Mesodermal cell (in vitro differentiated cells): ENCODE results near the gene TFAP2B.

Experiments used
- H3K27ac ChIP-seq: 2 replicates; pipeline ENCODE4 v1.7.0; 2013; ENCODE audit warnings: mild to moderate bottlenecking, low read depth, low read length, moderate library complexity; ENCODE audit not compliant: severe bottlenecking
- H3K36me3 ChIP-seq: 2 replicates; pipeline ENCODE4 v1.7.1; 2013; ENCODE audit warnings: mild to moderate bottlenecking, low read length, moderate library complexity; ENCODE audit not compliant: control insufficient read depth, insufficient read depth
- H3K4me1 ChIP-seq: one replicate; pipeline ENCODE4 v1.7.1; 2013; ENCODE audit warnings: mild to moderate bottlenecking, low read length; ENCODE audit not compliant: insufficient read depth, control insufficient read depth, poor library complexity, severe bottlenecking
- H3K4me3 ChIP-seq: 2 replicates; pipeline ENCODE4 v1.7.0; 2013; ENCODE audit warnings: low read length, control low read depth, mild to moderate bottlenecking; ENCODE audit not compliant: insufficient read depth, poor library complexity, severe bottlenecking; ENCODE audit errors: extremely low read depth
- H3K9me3 ChIP-seq: 2 replicates; pipeline ENCODE4 v1.7.1; 2013; ENCODE audit warnings: mild to moderate bottlenecking, low read length, moderate library complexity; ENCODE audit not compliant: control insufficient read depth
- WGBS, 2 experiments: methylation state at CpG; one replicate each; pipeline ENCODE4 v1.1.5; 2013; ENCODE audit warnings: missing lambda C conversion rate in 2 of 2; ENCODE audit not compliant: insufficient coverage in 2 of 2; 5-methylcytosine and 5-hydroxymethylcytosine counted together

TFAP2B gene

GRCh38 chr6:50816947-50817645, 1.6 kb upstream of the TFAP2B start:
- no peaks in the 10 kb centered on the region for H3K4me1 ChIP-seq
- H3K27ac ChIP-seq, result no peak overlapping the region
- WGBS, 2 experiments, result 5 to 10% methylated on average over 10 to 11 of the region's 15 CpGs
- H3K9me3 ChIP-seq, result no peaks in the 10 kb centered on the region
- no peak overlapping the region for H3K4me3 ChIP-seq
- H3K36me3 ChIP-seq, result no peaks in the 10 kb centered on the region

GRCh38 chr6:50817646-50817950, 1.1 kb upstream of the TFAP2B start:
- H3K9me3 ChIP-seq, result no peaks in the 10 kb centered on the region
- no peak overlapping the region for H3K27ac ChIP-seq
- H3K36me3 ChIP-seq, result no peaks in the 10 kb centered on the region
- WGBS, 2 experiments, result 27 to 30% methylated on average over 1 of the region's 2 CpGs
- no peaks in the 10 kb centered on the region for H3K4me1 ChIP-seq
- no peak overlapping the region for H3K4me3 ChIP-seq

- Histone ChIP-seq H3K4me1 (no peaks in the 10 kb centered on the region), H3K9me3 (no peaks in the 10 kb centered on the region), H3K4me3 (no peak overlapping the region), H3K36me3 (no peaks in the 10 kb centered on the region), H3K27ac (no peak overlapping the region)
- WGBS, 2 experiments, result 7% methylated on average over 3 of the region's 6 CpGs; no CpG with 5 or more reads in 1 of the 2 experiments
These were observed 651 bp upstream of the TFAP2B start for GRCh38 chr6:50818020-50818419.

GRCh38 chr6:50819466-50819903, 814 bp downstream of the TFAP2B start:
- no peaks in the 10 kb centered on the region for H3K4me1 ChIP-seq
- no peaks in the 10 kb centered on the region for H3K9me3 ChIP-seq
- no peaks in the 10 kb centered on the region for H3K36me3 ChIP-seq
- 1% methylated on average over 29 to 39 of the region's 45 CpGs for WGBS, 2 experiments
- peak overlapping the region; percentile 18 for H3K4me3 ChIP-seq
- no peak overlapping the region for H3K27ac ChIP-seq

- Histone ChIP-seq H3K4me3 (peak overlapping the region; percentile 18), H3K4me1 (no peaks in the 10 kb centered on the region), H3K27ac (no peak overlapping the region), H3K36me3 (no peaks in the 10 kb centered on the region), H3K9me3 (no peaks in the 10 kb centered on the region)
- 0 to 1% methylated on average over 39 to 43 of the region's 58 CpGs for WGBS, 2 experiments
These were observed 1.5 kb downstream of the TFAP2B start for GRCh38 chr6:50819904-50820868.

GRCh38 chr6:50820869-50821264, 2.2 kb downstream of the TFAP2B start:
- WGBS, 2 experiments, result 6 to 13% methylated on average over 4 to 5 of the region's 5 CpGs
- H3K27ac ChIP-seq, result no peak overlapping the region
- H3K9me3 ChIP-seq, result no peaks in the 10 kb centered on the region
- no peak overlapping the region for H3K4me3 ChIP-seq
- no peaks in the 10 kb centered on the region for H3K36me3 ChIP-seq
- no peaks in the 10 kb centered on the region for H3K4me1 ChIP-seq

- Histone ChIP-seq H3K4me1 (no peaks in the 10 kb centered on the region), H3K27ac (no peak overlapping the region), H3K36me3 (no peaks in the 10 kb centered on the region), H3K9me3 (no peaks in the 10 kb centered on the region), H3K4me3 (no peak overlapping the region)
- 0 to 2% methylated on average over 4 to 11 of the region's 20 CpGs for WGBS, 2 experiments
These were observed 2.9 kb downstream of the TFAP2B start for GRCh38 chr6:50821441-50822077.

GRCh38 chr6:50822078-50822476, 3.4 kb downstream of the TFAP2B start:
- H3K4me3 ChIP-seq, result no peak overlapping the region
- no peaks in the 10 kb centered on the region for H3K9me3 ChIP-seq
- H3K27ac ChIP-seq, result no peak overlapping the region
- H3K4me1 ChIP-seq, result no peaks in the 10 kb centered on the region
- no peaks in the 10 kb centered on the region for H3K36me3 ChIP-seq
- 0 to 8% methylated on average over 1 to 2 of the region's 6 CpGs for WGBS, 2 experiments

GRCh38 chr6:50823094-50823920, 4.6 kb downstream of the TFAP2B start:
- Histone ChIP-seq H3K27ac (no peak overlapping the region), H3K36me3 (no peaks in the 10 kb centered on the region), H3K9me3 (no peaks in the 10 kb centered on the region), H3K4me3 (no peak overlapping the region), H3K4me1 (no peaks in the 10 kb centered on the region)
- 1% methylated on average over 18 to 36 of the region's 46 CpGs for WGBS, 2 experiments

- H3K9me3 ChIP-seq, result no peaks in the 10 kb centered on the region
These were observed 5.9 kb downstream of the TFAP2B start for GRCh38 chr6:50824552-50824951.

More at GRCh38 chr6:50824552-50824951, 5.9 kb downstream of the TFAP2B start:
- Histone ChIP-seq H3K36me3 (no peaks in the 10 kb centered on the region), H3K4me3 (no peak overlapping the region), H3K27ac (no peak overlapping the region), H3K4me1 (no peaks in the 10 kb centered on the region)
- no CpG with 5 or more reads among the region's 2 CpGs for WGBS, 2 experiments
